ENCODE results near the gene SUGCT. TPM values are rescaled to one million over a fixed set of nuclear protein-coding genes. Genes with fewer than 3 reads are reported as not detected.

Gene SUGCT
- total and polyA plus RNA-seq, 2 of the 13 experiments (the other 11 are each of a cell fraction or from before 2014, with no cell fraction given) = 10.1 to 22.2 TPM

GRCh38 chr7:40341836-40342235 is 207.0 kb downstream of the SUGCT start:
- no peaks in the 10 kb centered on the region for H4K20me1 ChIP-seq (ENCODE audit: insufficient read depth, low read length)
- intact Hi-C loops (cut with micrococcal nuclease; ENCODE audit: unreplicated experiment) = loop anchor here (10.0 kb wide), 1 partner anchor 133 kb away; no protein-coding TSS in a partner anchor
- no peaks in the 10 kb centered on the region for H3K4me1 ChIP-seq (ENCODE audit: insufficient read depth, low read length)
- no peak overlapping the region for H3K27ac ChIP-seq (ENCODE audit: extremely low read length, insufficient read depth, low read length)
- H3K79me2 ChIP-seq (ENCODE audit: insufficient read depth, low read length) = no peaks in the 10 kb centered on the region
- in situ Hi-C loops (cut with HindIII; ENCODE audit: extremely low pct_ligation_motif_present, low pct_unique_long_range_greater_than_20kb) = no loop called here
- H3K4me2 ChIP-seq (ENCODE audit: low read depth, low read length) = no peak overlapping the region
- DNase-seq (ENCODE audit: low spot score) = no peak
- H3K27me3 ChIP-seq (ENCODE audit: control insufficient read depth in 1 of 2, insufficient read depth in 2 of 2, low read length in 2 of 2) = no peaks in the 10 kb centered on the region
- ATAC-seq = no peak
- TF ChIP-seq SAFB2 (CRISPR knock-in tag; IDR thresholded peaks at IDR 0.05; ENCODE audit: borderline replicate concordance, low read depth) (no peak), PRDM15 (CRISPR knock-in tag; IDR thresholded peaks at IDR 0.05) (no peak), KAT2B (IDR thresholded peaks at IDR 0.05; ENCODE audit: borderline replicate concordance, low read depth, low read length) (no peak), ZNF597 (CRISPR knock-in tag; IDR thresholded peaks at IDR 0.05) (no peak), ZNF441 (CRISPR knock-in tag; IDR thresholded peaks at IDR 0.05; ENCODE audit: borderline replicate concordance) (no peak), E2F5 (CRISPR knock-in tag; conservative IDR thresholded peaks at IDR 0.05) (no peak)
- H3K4me3 ChIP-seq (replicated peaks in 1 of 3; ENCODE audit: insufficient read depth in 1 of 3, low read depth in 2 of 3, low read length in 3 of 3) = no peak overlapping the region
- H3K9ac ChIP-seq (ENCODE audit: insufficient read depth, low read depth, low read length) = no peak overlapping the region
- no peak for FAIRE-seq
- H2AFZ ChIP-seq (ENCODE audit: low read length) = no peak overlapping the region
- no peaks in the 10 kb centered on the region for H3K9me3 ChIP-seq (ENCODE audit: low read length)
- BruUV-seq (replicated peaks) = no TSS peak
- ChIA-PET POLR2A (no interaction called here), CTCF (ENCODE audit: low intra/inter-chr PET ratio, low total read pairs) (no interaction called here)
- no peaks in the 10 kb centered on the region for H3K36me3 ChIP-seq (replicated peaks in 1 of 2; ENCODE audit: control insufficient read depth in 1 of 2, insufficient read depth in 2 of 2, low read length in 2 of 2)
